Endothelial cell of umbilical vein (primary cell): Measurements from ENCODE around the gene RNF6. TPM values are rescaled to one million over a fixed set of nuclear protein-coding genes. Genes with fewer than 3 reads are reported as not detected.

Experiments used
- BruUV-seq: library from RNA; stranded (reverse); fragments of 400-500 nt; replicated peaks from 2 replicates; lab custom pipeline; 2021; lab: Mats Ljungman, UMichigan
- CTCF ChIA-PET: fragments of 300-600, 350-600 bp; sonication (Branson Sonifier 250); formaldehyde crosslinking; loops from one replicate; lab custom pipeline; 2021; ENCODE audit warnings: antibody characterized with exemption, inconsistent platforms; lab: Charles Lee
- POLR2A ChIA-PET: fragments of 300-600, 350-600 bp; sonication (Branson Sonifier 250); formaldehyde crosslinking; loops from one replicate; lab custom pipeline; 2021; ENCODE audit warnings: antibody characterized with exemption, inconsistent platforms; lab: Charles Lee
- DNase-seq: peaks from one replicate; pipeline ENCODE4 v3.0.0-alpha.2; 2011; ENCODE audit warnings: low read depth, low spot score
- FAIRE-seq: peaks from 2 replicates; lab custom pipeline; 2011; peaks lifted over from hg19 to GRCh38; lab: Jason Lieb, UNC
- H2AFZ ChIP-seq: 2 replicates; pipeline ENCODE4 v1.6.0; 2012; ENCODE audit warnings: low read depth, low read length, control low read depth, inconsistent platforms
- H3K27ac ChIP-seq: 2 replicates; pipeline ENCODE4 v1.5.1; 2011; ENCODE audit warnings: low read depth, mild to moderate bottlenecking, control low read depth, low read length, moderate library complexity; ENCODE audit not compliant: insufficient read depth
- H3K27me3 ChIP-seq, 2 experiments: 2 replicates each; pipeline versions ENCODE4 v1.6.0 to v1.6.1; 2011; ENCODE audit warnings: low read length in 2 of 2, mixed read lengths in 1 of 2; ENCODE audit not compliant: control insufficient read depth in 2 of 2, insufficient read depth in 2 of 2
- H3K36me3 ChIP-seq, 2 experiments: 2 replicates in 1 of 2; 3 replicates in 1 of 2; pipeline ENCODE4 v1.5.1; 2011; ENCODE audit warnings: low read length in 2 of 2, mild to moderate bottlenecking in 1 of 2, moderate library complexity in 1 of 2; ENCODE audit not compliant: control insufficient read depth in 2 of 2, insufficient read depth in 2 of 2; ENCODE audit errors: extremely low read depth in 1 of 2
- H3K4me1 ChIP-seq: 3 replicates; pipeline ENCODE4 v1.5.1; 2011; ENCODE audit warnings: mild to moderate bottlenecking, low read length; ENCODE audit not compliant: control insufficient read depth, insufficient read depth; ENCODE audit errors: extremely low read depth
- H3K4me2 ChIP-seq: 2 replicates; pipeline ENCODE4 v1.6.1; 2011; ENCODE audit warnings: low read length, control low read depth, mixed read lengths; ENCODE audit not compliant: insufficient read depth
- H3K4me3 ChIP-seq, 3 experiments: fragments of 200-600 bp in 1 of 3; sonication (generic), shearing (Covaris generic) in 1 of 3; replicated peaks in 1 of 3; 2 replicates each; pipeline ENCODE4 v1.5.1; 2011 to 2016; ENCODE audit warnings: control low read depth in 3 of 3, low read length in 3 of 3, mild to moderate bottlenecking in 2 of 3, inconsistent platforms in 1 of 3, low read depth in 1 of 3, moderate library complexity in 1 of 3; ENCODE audit not compliant: insufficient read depth in 1 of 3
- H3K79me2 ChIP-seq: 2 replicates; pipeline ENCODE4 v1.6.0; 2012; ENCODE audit warnings: low read length, inconsistent platforms; ENCODE audit not compliant: control insufficient read depth, insufficient read depth
- H3K9ac ChIP-seq: replicated peaks from 2 replicates; pipeline ENCODE3; 2011; ENCODE audit warnings: low read length, control low read depth; ENCODE audit not compliant: insufficient read depth; ENCODE audit errors: extremely low read depth
- H3K9me1 ChIP-seq: replicated peaks from 3 replicates; pipeline ENCODE4 v1.6.0; 2011; ENCODE audit warnings: mild to moderate bottlenecking, low read length; ENCODE audit not compliant: control insufficient read depth, insufficient read depth; ENCODE audit errors: extremely low read depth
- H3K9me3 ChIP-seq: replicated peaks from 2 replicates; pipeline ENCODE4 v1.5.1; 2012; ENCODE audit warnings: low read length, inconsistent platforms; ENCODE audit not compliant: control insufficient read depth, insufficient read depth
- H4K20me1 ChIP-seq: replicated peaks from 2 replicates; pipeline ENCODE3; 2011; ENCODE audit warnings: mild to moderate bottlenecking, low read length; ENCODE audit not compliant: control insufficient read depth, insufficient read depth; ENCODE audit errors: extremely low read depth
- EZH2 ChIP-seq: IDR thresholded peaks from 2 replicates; pipeline ENCODE4 v1.6.1; 2012; ENCODE audit warnings: borderline replicate concordance, low read depth, mild to moderate bottlenecking, moderate library complexity, low read length, inconsistent platforms; ENCODE audit not compliant: severe bottlenecking
- FOS ChIP-seq: IDR thresholded peaks from 2 replicates; pipeline ENCODE4 v1.6.1; 2011; ENCODE audit warnings: mild to moderate bottlenecking, low read length, moderate library complexity, borderline replicate concordance; ENCODE audit not compliant: insufficient read depth
- GATA2 ChIP-seq: IDR thresholded peaks from 2 replicates; pipeline ENCODE4 v1.7.0; 2011; ENCODE audit warnings: low read depth, mild to moderate bottlenecking, moderate library complexity, mixed read lengths, low read length; ENCODE audit not compliant: insufficient read length, insufficient read depth
- JUN ChIP-seq: IDR thresholded peaks from 2 replicates; pipeline ENCODE4 v1.6.1; 2011; ENCODE audit warnings: borderline replicate concordance, low read depth; ENCODE audit not compliant: insufficient read length, insufficient read depth
- MAX ChIP-seq: IDR thresholded peaks from 2 replicates; pipeline ENCODE4 v1.6.1; 2011; ENCODE audit not compliant: insufficient read depth, insufficient read length
- MYC ChIP-seq: IDR thresholded peaks from one replicate; pipeline ENCODE4 v1.6.1; 2011; ENCODE audit warnings: mild to moderate bottlenecking, low read depth, low read length
- POLR2A ChIP-seq: IDR thresholded peaks from 2 replicates; pipeline ENCODE4 v1.6.1; 2012; ENCODE audit warnings: low read depth, mild to moderate bottlenecking, control low read depth, low read length
- POLR2AphosphoS5 ChIP-seq: IDR thresholded peaks from 2 replicates; pipeline ENCODE4 v1.6.1; 2012; ENCODE audit warnings: low read depth, mild to moderate bottlenecking, control low read depth, low read length, moderate library complexity; ENCODE audit not compliant: insufficient read depth
- dilution Hi-C: fragments of 300-500 bp; cut with MboI; formaldehyde crosslinking; loops from one replicate; pipeline ENCODE4 v1.15.0; 2019; ENCODE audit warnings: low sequenced_read_pairs; ENCODE audit not compliant: extremely low pct_ligation_motif_present
- intact Hi-C: fragments of 100-400 bp; cut with micrococcal nuclease; formaldehyde crosslinking; loops from one replicate; pipeline ENCODE4 v1.10.0; 2022
- polyA plus RNA-seq, 4 experiments: library from polyadenylated mRNA; depleted of rRNA in 3 of 4; stranded (reverse) in 3 of 4; unstranded in 1 of 4; fragments of >200 nt; gene quantifications; 2 replicates each; pipeline versions ENCODE4 v1.2.1 to v1.2.3, GENCODE V29; 2011 to 2012; ENCODE audit warnings: missing spikeins in 1 of 4
- total RNA-seq: library from RNA; stranded (reverse); gene quantifications from 2 replicates; pipeline ENCODE4 v1.2.3, GENCODE V29; 2021
- TF ChIP-seq, protein P1 (sequence below), 2 donors: IDR thresholded peaks; 1 replicate in 1 of 2; 2 replicates in 1 of 2; pipeline ENCODE4 v1.5.1; 2011; ENCODE audit warnings: low read length in 2 of 2, mild to moderate bottlenecking in 2 of 2, moderate library complexity in 2 of 2, control low read depth in 1 of 2, inconsistent platforms in 1 of 2, low read depth in 1 of 2; ENCODE audit not compliant: insufficient read depth in 1 of 2; ENCODE audit errors: extremely low read depth in 1 of 2

The RNF6 gene
- total and polyA plus RNA-seq, 2 donors (not counting 3 experiments of a cell fraction or from before 2014, with no cell fraction given): 12.7 to 36.4 TPM

DNA sequence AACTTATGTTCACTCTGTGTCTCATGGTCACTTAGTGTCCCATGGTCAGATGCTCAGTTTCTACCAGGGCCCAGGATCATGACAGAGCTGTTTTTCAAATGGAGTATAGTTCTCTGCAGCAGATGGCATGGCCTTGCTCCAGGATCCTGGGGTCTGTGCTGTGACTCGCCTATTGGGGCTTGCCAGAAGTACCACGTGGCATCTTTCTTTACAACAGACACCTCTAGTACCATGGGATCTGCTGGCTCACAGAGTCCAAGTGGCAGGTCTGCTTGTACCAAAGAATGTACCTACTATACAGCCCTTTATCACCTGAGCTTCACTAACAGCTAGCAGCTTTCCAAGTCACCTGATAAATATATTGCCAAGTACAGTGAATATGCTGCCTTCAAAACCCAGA lies 6.0 kb upstream of the RNF6 start:
- no peak for FAIRE-seq

More for the DNA sequence above, 6.0 kb upstream of the RNF6 start:
- intact Hi-C loops (loop anchor here (1.0 to 10.0 kb wide), 2 partner anchors 38 to 213 kb away; no protein-coding TSS in a partner anchor), dilution Hi-C loops (no loop called here)
- Histone ChIP-seq H3K4me1 (no peaks in the 10 kb centered on the region), H3K9ac (no peak overlapping the region), H3K27ac (no peak overlapping the region), H3K36me3 (no peaks in the 10 kb centered on the region), H3K9me3 (no peaks in the 10 kb centered on the region), H3K79me2 (no peaks in the 10 kb centered on the region), H3K4me2 (no peak overlapping the region), H2AFZ (no peak overlapping the region), H3K9me1 (no peaks in the 10 kb centered on the region), H3K27me3 (peaks cover 2 to 15% of the 10 kb centered on the region in 2 experiments), H3K4me3 (no peak overlapping the region), H4K20me1 (no peaks in the 10 kb centered on the region)
- BruUV-seq: no TSS peak
- ChIA-PET POLR2A (no interaction called here), CTCF (interaction anchor here (0.9 to 1.7 kb wide), 3 partner anchors 9 to 470 kb away, joined by 3 to 6 read pairs (median 4); no protein-coding TSS in a partner anchor)
- no peak for DNase-seq
- TF ChIP-seq FOS (no peak), POLR2AphosphoS5 (no peak), GATA2 (no peak), POLR2A (no peak), MYC (no peak), JUN (no peak), MAX (no peak), EZH2 (no peak)
- TF ChIP-seq, protein P1, sequence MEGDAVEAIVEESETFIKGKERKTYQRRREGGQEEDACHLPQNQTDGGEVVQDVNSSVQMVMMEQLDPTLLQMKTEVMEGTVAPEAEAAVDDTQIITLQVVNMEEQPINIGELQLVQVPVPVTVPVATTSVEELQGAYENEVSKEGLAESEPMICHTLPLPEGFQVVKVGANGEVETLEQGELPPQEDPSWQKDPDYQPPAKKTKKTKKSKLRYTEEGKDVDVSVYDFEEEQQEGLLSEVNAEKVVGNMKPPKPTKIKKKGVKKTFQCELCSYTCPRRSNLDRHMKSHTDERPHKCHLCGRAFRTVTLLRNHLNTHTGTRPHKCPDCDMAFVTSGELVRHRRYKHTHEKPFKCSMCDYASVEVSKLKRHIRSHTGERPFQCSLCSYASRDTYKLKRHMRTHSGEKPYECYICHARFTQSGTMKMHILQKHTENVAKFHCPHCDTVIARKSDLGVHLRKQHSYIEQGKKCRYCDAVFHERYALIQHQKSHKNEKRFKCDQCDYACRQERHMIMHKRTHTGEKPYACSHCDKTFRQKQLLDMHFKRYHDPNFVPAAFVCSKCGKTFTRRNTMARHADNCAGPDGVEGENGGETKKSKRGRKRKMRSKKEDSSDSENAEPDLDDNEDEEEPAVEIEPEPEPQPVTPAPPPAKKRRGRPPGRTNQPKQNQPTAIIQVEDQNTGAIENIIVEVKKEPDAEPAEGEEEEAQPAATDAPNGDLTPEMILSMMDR (IDR thresholded peaks at IDR 0.05; ENCODE audit: extremely low read depth in 1 of 2, insufficient read depth in 1 of 2, low read depth in 1 of 2, low read length in 2 of 2): no peak
